CD14-positive monocyte (primary cell): ENCODE data around the gene SRPK2. TPM values are rescaled to one million over a fixed set of nuclear protein-coding genes. Genes with fewer than 3 reads are reported as not detected.

Source experiments
- DNase-seq, 3 donors: peaks; one replicate each; pipeline ENCODE4 v3.0.0-alpha.2; 2011 to 2022
- H2AFZ ChIP-seq: 2 replicates; pipeline ENCODE4 v1.6.0; 2012; ENCODE audit warnings: mild to moderate bottlenecking, low read depth, low read length, inconsistent platforms; ENCODE audit not compliant: insufficient read depth, poor library complexity, severe bottlenecking
- H3K27ac ChIP-seq, 2 donors: 1 replicate in 1 of 2; 2 replicates in 1 of 2; pipeline ENCODE4 v1.5.1; 2012 to 2013; ENCODE audit warnings: low read length in 2 of 2, control low read depth in 1 of 2, inconsistent platforms in 1 of 2, low read depth in 1 of 2, mild to moderate bottlenecking in 1 of 2
- H3K27me3 ChIP-seq, 2 donors: one replicate each; pipeline versions ENCODE4 v1.6.0 to v1.6.1; 2011 to 2013; ENCODE audit warnings: low read length in 2 of 2; ENCODE audit not compliant: control insufficient read depth in 2 of 2, insufficient read depth in 2 of 2
- H3K36me3 ChIP-seq, 2 donors: replicated peaks in 1 of 2; 1 replicate in 1 of 2; 2 replicates in 1 of 2; pipeline versions ENCODE4 v1.5.1 to v1.6.1; 2012 to 2013; ENCODE audit warnings: low read length in 2 of 2, control low read depth in 1 of 2, inconsistent platforms in 1 of 2, mild to moderate bottlenecking in 1 of 2; ENCODE audit not compliant: insufficient read depth in 2 of 2, control insufficient read depth in 1 of 2
- H3K4me1 ChIP-seq, 2 donors: 1 replicate in 1 of 2; 2 replicates in 1 of 2; pipeline versions ENCODE4 v1.5.1 to v1.6.1; 2012 to 2013; ENCODE audit warnings: low read length in 2 of 2, control low read depth in 1 of 2, inconsistent platforms in 1 of 2, mild to moderate bottlenecking in 1 of 2, moderate library complexity in 1 of 2; ENCODE audit not compliant: insufficient read depth in 2 of 2, control insufficient read depth in 1 of 2
- H3K4me2 ChIP-seq: replicated peaks from 2 replicates; pipeline ENCODE3; 2012; ENCODE audit warnings: low read length, moderate library complexity, mild to moderate bottlenecking; ENCODE audit not compliant: poor library complexity, severe bottlenecking; ENCODE audit errors: extremely low read depth
- H3K4me3 ChIP-seq, 3 experiments: fragments of 200-600 bp in 1 of 3; sonication (generic) in 1 of 3; replicated peaks in 1 of 3; 1 replicate in 2 of 3; 2 replicates in 1 of 3; pipeline ENCODE4 v1.5.1; 2011 to 2013; ENCODE audit warnings: low read length in 3 of 3, mild to moderate bottlenecking in 3 of 3, control low read depth in 2 of 3, low read depth in 2 of 3, inconsistent platforms in 1 of 3, moderate library complexity in 1 of 3
- H3K79me2 ChIP-seq: 2 replicates; pipeline ENCODE4 v1.6.0; 2012; ENCODE audit warnings: mild to moderate bottlenecking, control low read depth, inconsistent platforms, low read length, moderate library complexity; ENCODE audit not compliant: insufficient read depth
- H3K9ac ChIP-seq: 2 replicates; pipeline ENCODE4 v1.6.0; 2017; ENCODE audit warnings: low read length, mild to moderate bottlenecking; ENCODE audit not compliant: insufficient read depth, poor library complexity, severe bottlenecking
- H3K9me3 ChIP-seq, 2 donors: replicated peaks in 1 of 2; 1 replicate in 1 of 2; 2 replicates in 1 of 2; pipeline versions ENCODE4 v1.5.1 to v1.6.1; 2012 to 2013; ENCODE audit warnings: low read length in 2 of 2, control low read depth in 1 of 2; ENCODE audit not compliant: control insufficient read depth in 1 of 2, insufficient read depth in 1 of 2
- H4K20me1 ChIP-seq: 2 replicates; pipeline ENCODE4 v1.6.0; 2012; ENCODE audit warnings: mild to moderate bottlenecking, low read length, control low read depth, moderate library complexity; ENCODE audit not compliant: insufficient read depth
- H3K27ac Mint-ChIP-seq, 7 donors: one replicate each; pipeline ENCODE4 v1.8.0; 2020; ENCODE audit warnings: mild to moderate bottlenecking in 7 of 7, mixed read lengths in 7 of 7, moderate library complexity in 6 of 7, inconsistent platforms in 2 of 7
- H3K27me3 Mint-ChIP-seq, 3 donors: one replicate each; pipeline ENCODE4 v1.8.0; 2021 to 2022; ENCODE audit warnings: low read depth in 3 of 3, mild to moderate bottlenecking in 3 of 3, mixed read lengths in 3 of 3, moderate library complexity in 3 of 3, inconsistent platforms in 1 of 3
- H3K36me3 Mint-ChIP-seq, 2 donors: one replicate each; pipeline ENCODE4 v1.8.0; 2020; ENCODE audit warnings: mixed read lengths in 2 of 2, inconsistent platforms in 1 of 2, mild to moderate bottlenecking in 1 of 2
- H3K4me1 Mint-ChIP-seq: one replicate; pipeline ENCODE4 v1.8.0; 2020; ENCODE audit warnings: mild to moderate bottlenecking, mixed read lengths
- H3K4me3 Mint-ChIP-seq, 2 donors: one replicate each; pipeline ENCODE4 v1.8.0; 2020; ENCODE audit warnings: mild to moderate bottlenecking in 2 of 2, mixed read lengths in 2 of 2, moderate library complexity in 1 of 2
- H3K9me3 Mint-ChIP-seq, 7 donors: one replicate each; pipeline ENCODE4 v1.8.0; 2020 to 2022; ENCODE audit warnings: mixed read lengths in 7 of 7, mild to moderate bottlenecking in 6 of 7, moderate library complexity in 6 of 7, inconsistent platforms in 2 of 7
- CTCF ChIP-seq: fragments of 200-600 bp; IDR thresholded peaks from one replicate; pipeline ENCODE4 v1.8.0; 2022; ENCODE audit warnings: antibody characterized with exemption, mild to moderate bottlenecking
- WGBS: methylation state at CpG from one replicate; pipeline ENCODE4 v1.1.5; 2013; ENCODE audit warnings: missing lambda C conversion rate; ENCODE audit not compliant: insufficient coverage; 5-methylcytosine and 5-hydroxymethylcytosine counted together
- intact Hi-C, 2 donors: fragments of 100-400 bp; cut with micrococcal nuclease; formaldehyde crosslinking; loops; one replicate each; pipeline versions ENCODE4 v1.15.0 to v1.15.1; 2023
- polyA plus RNA-seq, 3 donors: library from polyadenylated mRNA; depleted of rRNA in 1 of 3; unstranded in 2 of 3; stranded (reverse) in 1 of 3; fragments of 300-500 nt in 2 of 3; fragments of >200 nt in 1 of 3; fragmentation: Illumina TruSeq in 2 of 3; gene quantifications; 1 replicate in 2 of 3; 2 replicates in 1 of 3; pipeline ENCODE4 v1.2.3, GENCODE V29; 2012 to 2021

Gene SRPK2
- polyA plus RNA-seq, 3 donors, result 12.6 to 37.7 (median 30.0) TPM

GRCh38 chr7:105107458-105107857 lies 281.3 kb downstream of the SRPK2 start:
- Mint-ChIP-seq H3K27me3 (peaks cover 0 to 2% (median 0%) of the 10 kb centered on the region in 3 donors), H3K27ac (no peak overlapping the region), H3K4me1 (no peaks in the 10 kb centered on the region), H3K36me3 (peaks cover 81 to 92% of the 10 kb centered on the region in 2 donors), H3K9me3 (no peaks in the 10 kb centered on the region), H3K4me3 (no peak overlapping the region)
- H4K20me1 ChIP-seq, result peaks cover 95% of the 10 kb centered on the region
- H3K27ac ChIP-seq, result peak overlapping the region in 1 of 2 donors; percentile 23
- no peak overlapping the region for H3K4me3 ChIP-seq
- H3K36me3 ChIP-seq, result peaks cover 96 to 100% of the 10 kb centered on the region in 2 donors
- no peaks in the 10 kb centered on the region for H3K27me3 ChIP-seq
- no peak for DNase-seq
- H3K79me2 ChIP-seq, result peaks cover 12% of the 10 kb centered on the region
- no peak overlapping the region for H3K4me2 ChIP-seq
- no peak overlapping the region for H2AFZ ChIP-seq
- TF ChIP-seq CTCF, result no peak
- H3K9me3 ChIP-seq, result no peaks in the 10 kb centered on the region
- intact Hi-C loops, result no loop called here
- H3K9ac ChIP-seq, result no peak overlapping the region
- 98% methylated on average over 7 of the region's 9 CpGs for whole genome bisulfite sequencing
- no peaks in the 10 kb centered on the region for H3K4me1 ChIP-seq

DNA sequence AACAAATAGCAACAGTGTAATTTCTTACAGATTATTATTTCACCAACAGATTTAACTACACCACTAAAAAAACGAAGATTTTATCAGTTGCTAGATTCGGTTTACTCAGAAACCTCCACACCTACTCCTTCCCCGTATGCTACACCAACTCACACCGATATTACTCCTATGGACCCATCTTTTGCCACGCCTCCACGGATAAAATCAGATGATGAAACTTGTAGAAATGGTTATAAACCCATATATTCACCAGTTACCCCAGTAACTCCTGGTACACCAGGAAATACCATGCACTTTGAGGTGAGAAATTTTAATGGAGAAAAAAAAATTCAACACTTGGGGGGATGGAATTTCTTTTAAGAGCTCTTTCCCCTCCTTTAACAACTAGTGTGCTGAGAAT lies 282.2 kb downstream of the SRPK2 start:
- H4K20me1 ChIP-seq, result peaks cover 93% of the 10 kb centered on the region
- no peaks in the 10 kb centered on the region for H3K9me3 Mint-ChIP-seq
- no peak overlapping the region for H3K4me2 ChIP-seq
- no peaks in the 10 kb centered on the region for H3K27me3 ChIP-seq
- no peaks in the 10 kb centered on the region for H3K4me1 Mint-ChIP-seq
- no peak overlapping the region for H3K9ac ChIP-seq
- no peak overlapping the region for H2AFZ ChIP-seq
- H3K4me1 ChIP-seq, result no peaks in the 10 kb centered on the region
- H3K27me3 Mint-ChIP-seq, result no peaks in the 10 kb centered on the region
- peaks cover 73 to 85% of the 10 kb centered on the region in 2 donors for H3K36me3 Mint-ChIP-seq
- intact Hi-C loops, result no loop called here
- TF ChIP-seq CTCF, result no peak
- no peak overlapping the region for H3K4me3 ChIP-seq
- no peak overlapping the region for H3K4me3 Mint-ChIP-seq
- H3K9me3 ChIP-seq, result no peaks in the 10 kb centered on the region
- peaks cover 92 to 100% of the 10 kb centered on the region in 2 donors for H3K36me3 ChIP-seq
- peak overlapping the region in 1 of 2 donors; percentile 30 for H3K27ac ChIP-seq
- H3K79me2 ChIP-seq, result peaks cover 6% of the 10 kb centered on the region
- peak overlapping the region in 1 of 7 donors; percentile 48 for H3K27ac Mint-ChIP-seq
- DNase-seq, result no peak
- no CpG with 5 or more reads among the region's 6 CpGs for WGBS
